ACC112 (cell line): ENCODE data around the gene SPP2.

ENCODE experiments used
- H2AFZ ChIP-seq: fragments of 200-600 bp; sonication (generic); one replicate; pipeline ENCODE4 v1.6.0; 2017; ENCODE audit warnings: antibody characterized with exemption, low read length; ENCODE audit not compliant: unreplicated experiment
- H3K27ac ChIP-seq: fragments of 200-600 bp; sonication (generic); 2 replicates; pipeline ENCODE4 v1.5.1; 2014; ENCODE audit warnings: low read depth, mild to moderate bottlenecking, antibody characterized with exemption, low read length, moderate library complexity
- H3K27me3 ChIP-seq: fragments of 200-600 bp; sonication (generic); 2 replicates; pipeline ENCODE4 v1.6.1; 2014; ENCODE audit warnings: mild to moderate bottlenecking, antibody characterized with exemption, low read length, moderate library complexity, mixed read lengths; ENCODE audit not compliant: insufficient read depth
- H3K36me3 ChIP-seq: fragments of 200-600 bp; sonication (generic); 2 replicates; pipeline ENCODE4 v1.6.1; 2016; ENCODE audit warnings: mild to moderate bottlenecking, antibody characterized with exemption, low read length, moderate library complexity, mixed read lengths; ENCODE audit not compliant: insufficient read depth
- H3K4me1 ChIP-seq: fragments of 200-600 bp; sonication (generic); one replicate; pipeline ENCODE4 v1.6.1; 2016; ENCODE audit warnings: low read length, mixed read lengths; ENCODE audit not compliant: insufficient read depth, unreplicated experiment, control insufficient read depth
- H3K4me3 ChIP-seq: fragments of 200-600 bp; sonication (generic); 2 replicates; pipeline ENCODE4 v1.5.1; 2014; ENCODE audit warnings: mild to moderate bottlenecking, low read depth, low read length
- H3K79me2 ChIP-seq: fragments of 200-600 bp; sonication (generic); one replicate; pipeline ENCODE4 v1.6.0; 2016; ENCODE audit warnings: low read length; ENCODE audit not compliant: control insufficient read depth, unreplicated experiment, insufficient read depth

SPP2 gene

DNA sequence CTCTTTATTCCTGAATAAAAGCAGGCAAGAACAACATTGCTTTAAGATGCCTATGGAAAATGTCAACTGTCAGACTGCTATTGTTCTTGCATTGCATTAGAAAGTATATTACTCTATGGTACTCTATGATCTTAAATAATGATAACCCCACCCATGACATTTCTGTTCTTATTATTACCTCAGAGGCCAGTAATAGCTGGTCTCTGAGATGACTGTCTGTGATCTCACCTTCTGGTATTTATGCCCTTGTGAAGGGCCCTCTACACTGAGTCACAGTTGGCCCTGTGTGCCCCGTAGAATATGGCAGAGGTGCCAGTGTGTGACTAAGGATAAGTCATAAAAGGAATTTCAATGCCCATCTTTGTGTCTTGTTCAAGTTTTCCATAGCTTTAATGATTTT lies 61.0 kb downstream of the SPP2 start:
- Histone ChIP-seq H3K27me3 (no peaks in the 10 kb centered on the region), H3K27ac (no peak overlapping the region), H3K36me3 (no peaks in the 10 kb centered on the region), H3K4me1 (peaks cover 16% of the 10 kb centered on the region), H2AFZ (no peak overlapping the region), H3K79me2 (no peaks in the 10 kb centered on the region), H3K4me3 (no peak overlapping the region; the same call in 1 of the 2 replicates)

DNA sequence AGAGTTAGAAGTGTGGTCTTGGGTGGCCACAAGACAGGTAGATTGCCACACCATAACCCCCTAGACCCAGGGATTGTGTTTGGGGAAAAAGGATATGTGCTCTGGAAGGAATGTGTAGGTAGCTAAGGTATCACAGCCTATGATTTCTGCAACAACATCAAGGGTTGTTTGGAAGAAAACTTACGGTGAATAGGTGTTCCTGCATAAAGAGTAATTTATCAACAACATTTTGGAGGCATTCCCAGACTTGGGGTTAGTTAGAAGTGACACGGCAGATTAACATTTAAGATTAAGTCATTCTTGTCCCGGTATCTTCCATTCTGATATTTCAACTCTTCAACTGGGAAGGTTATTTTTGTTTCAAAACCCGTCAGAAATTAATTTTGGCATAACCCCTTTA lies 65.5 kb downstream of the SPP2 start:
- H3K79me2 ChIP-seq = no peaks in the 10 kb centered on the region
- H2AFZ ChIP-seq = no peak overlapping the region
- peaks cover 4% of the 10 kb centered on the region; the same call in 1 of the 2 replicates for H3K27me3 ChIP-seq
- no peak overlapping the region for H3K4me3 ChIP-seq
- no peaks in the 10 kb centered on the region for H3K36me3 ChIP-seq
- H3K27ac ChIP-seq = no peak overlapping the region
- peaks cover 14% of the 10 kb centered on the region for H3K4me1 ChIP-seq

DNA sequence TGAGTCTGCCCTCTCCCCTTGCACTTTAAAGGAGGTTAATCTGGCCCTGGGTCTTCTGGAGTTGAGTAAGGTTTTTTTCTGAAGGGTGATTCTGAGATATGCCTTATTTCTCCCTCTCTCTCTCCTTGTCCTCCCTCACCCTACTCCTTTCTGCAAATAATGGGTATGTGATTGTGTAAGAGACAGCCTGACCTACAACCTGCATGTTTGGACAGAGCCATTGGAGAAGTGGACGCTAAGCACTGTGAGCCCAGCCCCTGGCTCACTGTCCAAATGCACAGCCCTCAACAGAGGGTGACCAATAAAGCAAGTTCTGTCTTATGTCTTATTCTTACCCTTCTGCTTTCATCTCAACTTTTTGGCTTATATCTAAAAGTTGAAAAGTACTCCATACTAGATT lies 71.5 kb downstream of the SPP2 start:
- Histone ChIP-seq H3K4me3 (no peak overlapping the region), H3K27ac (no peak overlapping the region), H3K4me1 (no peaks in the 10 kb centered on the region), H3K27me3 (peaks cover 4% of the 10 kb centered on the region; the same call in 1 of the 2 replicates), H2AFZ (no peak overlapping the region), H3K79me2 (no peaks in the 10 kb centered on the region), H3K36me3 (no peaks in the 10 kb centered on the region)

DNA sequence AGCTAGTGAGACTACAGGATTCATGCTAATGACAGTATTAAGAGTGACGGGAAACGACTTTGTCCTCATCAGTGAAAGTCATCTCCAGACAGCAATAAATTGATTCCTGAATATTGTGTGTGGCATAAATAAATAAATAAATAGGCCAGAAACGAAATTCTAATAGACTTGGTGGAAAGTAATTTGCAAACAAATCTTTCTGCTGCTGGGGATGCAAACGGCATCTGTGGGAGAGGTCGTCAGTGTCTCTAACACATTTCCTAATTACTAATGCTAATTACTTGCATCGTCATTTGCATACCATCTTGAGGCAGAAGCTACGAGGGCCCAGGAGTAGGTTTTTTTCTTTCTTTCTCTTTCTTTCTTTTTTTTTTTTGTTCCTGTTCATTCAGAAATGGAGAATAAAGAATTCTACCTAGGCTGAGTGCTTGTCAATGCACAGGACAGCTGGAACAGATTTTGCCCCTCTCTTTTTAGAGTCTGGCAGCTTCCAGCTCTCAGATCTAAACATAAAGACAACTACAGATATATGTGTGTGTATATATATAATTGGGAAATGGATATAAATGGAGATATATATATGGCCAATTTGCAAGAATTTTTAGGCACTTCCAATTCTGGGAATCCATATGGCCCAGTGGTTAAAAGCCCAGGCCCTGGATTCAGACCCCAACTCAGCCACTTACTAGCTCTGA lies 75.1 kb downstream of the SPP2 start:
- Histone ChIP-seq H2AFZ (no peak overlapping the region), H3K36me3 (no peaks in the 10 kb centered on the region), H3K27me3 (peaks cover under 1% of the 10 kb centered on the region; the same call in 1 of the 2 replicates), H3K4me1 (no peaks in the 10 kb centered on the region), H3K27ac (no peak overlapping the region), H3K79me2 (no peaks in the 10 kb centered on the region), H3K4me3 (no peak overlapping the region)

DNA sequence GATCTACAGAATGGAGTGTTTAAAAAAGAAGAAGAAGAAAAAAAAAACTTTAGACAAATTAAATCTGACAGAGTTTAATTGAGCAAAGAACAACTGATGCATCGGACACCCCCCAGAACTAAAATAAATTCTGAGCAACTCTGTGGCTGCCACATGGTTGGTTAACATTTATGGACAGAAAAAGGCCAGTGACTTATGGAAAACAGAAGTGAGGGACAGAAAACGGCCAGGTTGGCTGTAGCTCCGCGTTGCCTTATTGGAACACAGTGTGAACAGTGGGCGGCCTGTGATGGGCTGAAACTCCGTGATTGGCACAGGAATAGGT lies 75.6 kb downstream of the SPP2 start:
- H3K4me1 ChIP-seq = no peaks in the 10 kb centered on the region
- no peaks in the 10 kb centered on the region for H3K27me3 ChIP-seq
- H3K36me3 ChIP-seq = no peaks in the 10 kb centered on the region
- no peak overlapping the region for H2AFZ ChIP-seq
- no peak overlapping the region for H3K27ac ChIP-seq
- H3K79me2 ChIP-seq = no peaks in the 10 kb centered on the region
- no peak overlapping the region for H3K4me3 ChIP-seq
